ENCODE results near the gene KCNH3. TPM values are rescaled to one million over a fixed set of nuclear protein-coding genes. Genes with fewer than 3 reads are reported as not detected.
"Not testable (repeated sequence)": the region's sequence is repeated elsewhere in the genome, so short reads cannot be mapped to it uniquely, and the experiment has no call there.

KCNH3 gene
- under 0.01 and 0.13 TPM in 2 replicates for total RNA-seq

GRCh38 chr12:49538510-49539403 is at the start of gene KCNH3:
TSS of gene KCNH3 (plus strand) at chr12:49539030. CDS start at chr12:49539417, 387 bp downstream.
- DNase-seq (ENCODE audit: low read depth in 2 of 2), result peak in 1 of 2 donors; percentile 46

GRCh38 chr12:49489154-49489553 is 49.7 kb upstream of the KCNH3 start:
- no peak for DNase-seq (ENCODE audit: low read depth in 2 of 2)

GRCh38 chr12:49489720-49490119 is 49.1 kb upstream of the KCNH3 start:
- peak in 1 of 2 donors; percentile 73 for DNase-seq (ENCODE audit: low read depth in 2 of 2)

- DNase-seq (ENCODE audit: low read depth in 2 of 2), result no peak
Observed at GRCh38 chr12:49491823-49492222, 47.0 kb upstream of the KCNH3 start.

GRCh38 chr12:49493900-49494299 is 44.9 kb upstream of the KCNH3 start:
- no peak for DNase-seq (ENCODE audit: low read depth in 2 of 2)

GRCh38 chr12:49496417-49497360 is 42.1 kb upstream of the KCNH3 start:
- no peak for DNase-seq (ENCODE audit: low read depth in 2 of 2)

GRCh38 chr12:49501895-49502294 is 36.9 kb upstream of the KCNH3 start:
- no peak for DNase-seq (ENCODE audit: low read depth in 2 of 2)

- peak in 1 of 2 donors; percentile 54 for DNase-seq (ENCODE audit: low read depth in 2 of 2)
Observed at GRCh38 chr12:49502590-49502989, 36.2 kb upstream of the KCNH3 start.

GRCh38 chr12:49503674-49504180 is 35.1 kb upstream of the KCNH3 start:
- peak; percentile 82 to 95 for DNase-seq (ENCODE audit: low read depth in 2 of 2)

GRCh38 chr12:49505672-49506071 is 33.2 kb upstream of the KCNH3 start:
- peak in 1 of 2 donors; percentile 24 for DNase-seq (ENCODE audit: low read depth in 2 of 2)

- DNase-seq (ENCODE audit: low read depth in 2 of 2), result peak; percentile 78 to 92
Observed at GRCh38 chr12:49507139-49507538, 31.7 kb upstream of the KCNH3 start.

GRCh38 chr12:49509681-49510080 is 29.1 kb upstream of the KCNH3 start:
- DNase-seq (ENCODE audit: low read depth in 2 of 2), result not testable (repeated sequence)

- no peak for DNase-seq (ENCODE audit: low read depth in 2 of 2)
Observed at GRCh38 chr12:49511410-49511809, 27.4 kb upstream of the KCNH3 start.

- no peak for DNase-seq (ENCODE audit: low read depth in 2 of 2)
Observed at GRCh38 chr12:49512546-49512945, 26.3 kb upstream of the KCNH3 start.

- peak in 1 of 2 donors; percentile 88 for DNase-seq (ENCODE audit: low read depth in 2 of 2)
Observed at GRCh38 chr12:49515266-49515665, 23.6 kb upstream of the KCNH3 start.

- peak in 1 of 2 donors; percentile 73 for DNase-seq (ENCODE audit: low read depth in 2 of 2)
Observed at GRCh38 chr12:49518914-49519573, 19.8 kb upstream of the KCNH3 start.

GRCh38 chr12:49519574-49519936 is 19.3 kb upstream of the KCNH3 start:
- DNase-seq (ENCODE audit: low read depth in 2 of 2), result no peak

- no peak for DNase-seq (ENCODE audit: low read depth in 2 of 2)
Observed at GRCh38 chr12:49521389-49521788, 17.4 kb upstream of the KCNH3 start.

GRCh38 chr12:49524660-49525324 is 14.0 kb upstream of the KCNH3 start:
- peak in 1 of 2 donors; percentile 57 for DNase-seq (ENCODE audit: low read depth in 2 of 2)

- no peak for DNase-seq (ENCODE audit: low read depth in 2 of 2)
Observed at GRCh38 chr12:49525942-49526341, 12.9 kb upstream of the KCNH3 start.
